ENCODE measurements around the gene NCF2.
A peak's percentile ranks its signal among the peaks of the same experiment; 100 is the strongest.

The NCF2 gene

DNA sequence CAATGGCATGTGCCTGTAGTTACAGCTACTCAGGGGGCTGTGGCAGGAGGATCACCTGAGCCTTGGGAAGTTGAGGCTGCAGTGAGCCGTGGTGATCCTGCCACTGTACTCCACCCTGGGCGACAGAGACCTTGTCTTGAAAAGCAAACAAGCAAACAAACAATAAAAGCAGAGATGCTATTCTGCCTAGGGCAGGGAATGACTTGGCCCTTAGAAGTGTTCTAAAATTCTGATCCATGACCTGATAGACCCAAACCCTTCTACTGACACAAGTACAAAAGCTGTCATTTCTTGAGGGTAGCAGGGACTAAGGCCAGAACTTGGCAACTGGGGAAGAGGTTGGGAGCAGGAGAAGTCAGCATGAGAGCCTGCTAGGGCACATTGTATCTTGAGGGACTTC is 15.6 kb upstream of the NCF2 start:
- no peaks in the 10 kb centered on the region for H3K4me1 ChIP-seq (ENCODE audit: control insufficient read depth in 1 of 2, insufficient read depth in 2 of 2, low read length in 2 of 2)
- H3K4ac ChIP-seq (ENCODE audit: low read depth, low read length) = no peak overlapping the region
- H3K23ac ChIP-seq (ENCODE audit: low read length) = no peak overlapping the region
- no peak overlapping the region for H3K4me2 ChIP-seq (ENCODE audit: low read length)
- H4K12ac ChIP-seq (ENCODE audit: low read depth, low read length) = no peak overlapping the region
- no peak overlapping the region for H3K4me3 ChIP-seq (ENCODE audit: low read depth, low read length)
- no peaks in the 10 kb centered on the region for H3K27me3 ChIP-seq (ENCODE audit: insufficient read depth, low read length)
- WGBS (ENCODE audit: extremely low coverage, insufficient coverage, insufficient read length) = no CpG with 5 or more reads among the region's 2 CpGs
- no peak overlapping the region for H3K14ac ChIP-seq (ENCODE audit: low read length)
- peak in 1 of 2 donors; percentile 59 for DNase-seq
- H3K36me3 ChIP-seq (ENCODE audit: control insufficient read depth in 1 of 2, insufficient read depth in 2 of 2, low read length in 2 of 2) = no peaks in the 10 kb centered on the region
- no peaks in the 10 kb centered on the region for H3K79me1 ChIP-seq (ENCODE audit: low read length)
- H2BK12ac ChIP-seq (ENCODE audit: low read length) = no peak overlapping the region
- no peaks in the 10 kb centered on the region for H3K9me3 ChIP-seq (ENCODE audit: insufficient read depth, low read depth, low read length)
- H3K18ac ChIP-seq (ENCODE audit: low read length) = no peak overlapping the region
- no peak overlapping the region for H3K27ac ChIP-seq (ENCODE audit: low read depth, low read length)
- no peak overlapping the region for H2BK120ac ChIP-seq (ENCODE audit: insufficient read depth, low read length, poor library complexity)
- no peak overlapping the region for H3K9ac ChIP-seq (ENCODE audit: low read length)
- H4K8ac ChIP-seq (ENCODE audit: low read depth, low read length) = no peak overlapping the region
- no peak overlapping the region for H2AK5ac ChIP-seq (ENCODE audit: low read length)
- no peak overlapping the region for H4K91ac ChIP-seq (ENCODE audit: low read depth, low read length)
- H2BK5ac ChIP-seq (ENCODE audit: low read depth, low read length, poor library complexity) = no peak overlapping the region
- no peak overlapping the region for H2AFZ ChIP-seq (ENCODE audit: insufficient read depth, low read length, poor library complexity)
- H3K79me2 ChIP-seq (ENCODE audit: control insufficient read depth, insufficient read depth, low read length, poor library complexity) = no peaks in the 10 kb centered on the region

DNA sequence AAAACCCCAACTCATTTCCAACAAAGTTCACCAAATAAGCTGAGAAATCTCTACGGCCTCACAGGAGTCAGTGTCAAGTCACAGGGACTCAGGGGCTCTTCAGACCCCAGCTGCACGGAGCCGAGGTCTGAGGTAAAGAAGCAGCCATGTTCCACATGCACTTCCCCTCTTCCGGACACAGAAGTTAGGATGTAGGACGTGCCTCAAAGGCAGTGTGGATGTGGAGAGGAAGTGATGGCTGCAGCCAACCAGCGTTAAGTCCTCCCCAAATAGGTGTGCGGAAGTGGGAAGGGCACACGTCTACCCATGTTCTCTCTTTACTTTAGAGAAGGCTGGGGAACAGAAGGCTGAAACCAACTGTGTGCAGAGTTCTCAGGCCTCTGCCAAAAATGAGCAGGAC is 14.6 kb upstream of the NCF2 start:
- Histone ChIP-seq H3K4me2 (ENCODE audit: low read length) (no peak overlapping the region), H4K12ac (ENCODE audit: low read depth, low read length) (no peak overlapping the region), H3K18ac (ENCODE audit: low read length) (no peak overlapping the region), H3K79me2 (ENCODE audit: control insufficient read depth, insufficient read depth, low read length, poor library complexity) (no peaks in the 10 kb centered on the region), H3K9me3 (ENCODE audit: insufficient read depth, low read depth, low read length) (no peaks in the 10 kb centered on the region), H3K14ac (ENCODE audit: low read length) (no peak overlapping the region), H3K9ac (ENCODE audit: low read length) (no peak overlapping the region), H3K4me1 (ENCODE audit: control insufficient read depth in 1 of 2, insufficient read depth in 2 of 2, low read length in 2 of 2) (no peaks in the 10 kb centered on the region), H4K8ac (ENCODE audit: low read depth, low read length) (no peak overlapping the region), H4K91ac (ENCODE audit: low read depth, low read length) (no peak overlapping the region), H2BK12ac (ENCODE audit: low read length) (no peak overlapping the region), H3K36me3 (ENCODE audit: control insufficient read depth in 1 of 2, insufficient read depth in 2 of 2, low read length in 2 of 2) (no peaks in the 10 kb centered on the region), H3K23ac (ENCODE audit: low read length) (no peak overlapping the region), H2BK5ac (ENCODE audit: low read depth, low read length, poor library complexity) (no peak overlapping the region), H3K4ac (ENCODE audit: low read depth, low read length) (no peak overlapping the region), H2AFZ (ENCODE audit: insufficient read depth, low read length, poor library complexity) (no peak overlapping the region), H3K27ac (ENCODE audit: low read depth, low read length) (no peak overlapping the region), H3K4me3 (ENCODE audit: low read depth, low read length) (no peak overlapping the region), H3K79me1 (ENCODE audit: low read length) (no peaks in the 10 kb centered on the region), H2AK5ac (ENCODE audit: low read length) (no peak overlapping the region), H3K27me3 (ENCODE audit: insufficient read depth, low read length) (no peaks in the 10 kb centered on the region), H2BK120ac (ENCODE audit: insufficient read depth, low read length, poor library complexity) (no peak overlapping the region)
- DNase-seq = no peak
- WGBS (ENCODE audit: extremely low coverage, insufficient coverage, insufficient read length) = no CpG with 5 or more reads among the region's 8 CpGs

DNA sequence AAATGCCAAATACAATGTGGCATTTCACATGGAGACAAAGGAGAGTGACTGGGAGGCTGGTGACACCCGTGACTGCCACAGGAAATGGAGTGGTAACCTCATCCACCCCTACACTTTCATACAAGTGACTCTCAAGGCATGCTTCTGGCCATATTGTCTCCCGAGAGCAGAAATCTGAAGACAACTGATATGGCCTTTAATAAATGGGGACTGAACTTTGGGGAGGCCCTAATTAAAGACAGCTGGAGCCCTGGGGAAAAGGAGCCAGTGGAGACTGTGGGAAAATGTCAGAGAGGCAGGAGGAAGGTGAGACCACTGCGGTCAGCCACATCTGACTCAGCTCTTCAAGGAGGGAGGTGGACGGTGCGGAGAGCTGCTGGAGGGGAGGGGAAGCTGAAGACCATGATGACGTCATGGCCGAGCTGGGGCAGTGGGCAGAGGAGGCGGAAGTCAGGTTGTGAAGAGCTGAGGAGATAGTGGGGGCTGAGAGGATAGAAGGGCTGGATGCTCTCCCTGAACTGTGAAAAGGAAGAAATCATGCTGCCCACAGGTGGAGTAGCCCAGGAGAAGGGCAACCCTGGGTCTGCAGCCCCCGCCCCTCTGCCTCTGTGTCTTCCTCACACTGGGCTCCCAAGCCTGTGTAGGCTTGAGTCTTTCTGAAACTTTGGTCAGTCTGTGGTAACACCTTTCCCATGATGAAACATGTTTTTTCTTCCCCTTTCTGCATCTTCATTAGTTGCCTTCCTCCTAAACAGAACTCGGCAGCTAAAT is 14.0 kb upstream of the NCF2 start:
- Histone ChIP-seq H3K9ac (ENCODE audit: low read length) (no peak overlapping the region), H3K4me1 (ENCODE audit: control insufficient read depth in 1 of 2, insufficient read depth in 2 of 2, low read length in 2 of 2) (no peaks in the 10 kb centered on the region), H2BK120ac (ENCODE audit: insufficient read depth, low read length, poor library complexity) (no peak overlapping the region), H2AFZ (ENCODE audit: insufficient read depth, low read length, poor library complexity) (no peak overlapping the region), H3K14ac (ENCODE audit: low read length) (no peak overlapping the region), H3K4me3 (ENCODE audit: low read depth, low read length) (no peak overlapping the region), H4K91ac (ENCODE audit: low read depth, low read length) (no peak overlapping the region), H3K23ac (ENCODE audit: low read length) (no peak overlapping the region), H3K9me3 (ENCODE audit: insufficient read depth, low read depth, low read length) (no peaks in the 10 kb centered on the region), H3K79me1 (ENCODE audit: low read length) (no peaks in the 10 kb centered on the region), H2AK5ac (ENCODE audit: low read length) (no peak overlapping the region), H3K4ac (ENCODE audit: low read depth, low read length) (no peak overlapping the region), H4K12ac (ENCODE audit: low read depth, low read length) (no peak overlapping the region), H3K27ac (ENCODE audit: low read depth, low read length) (no peak overlapping the region), H2BK5ac (ENCODE audit: low read depth, low read length, poor library complexity) (no peak overlapping the region), H3K4me2 (ENCODE audit: low read length) (no peak overlapping the region), H2BK12ac (ENCODE audit: low read length) (no peak overlapping the region), H3K27me3 (ENCODE audit: insufficient read depth, low read length) (no peaks in the 10 kb centered on the region), H3K79me2 (ENCODE audit: control insufficient read depth, insufficient read depth, low read length, poor library complexity) (no peaks in the 10 kb centered on the region), H3K18ac (ENCODE audit: low read length) (no peak overlapping the region), H3K36me3 (ENCODE audit: control insufficient read depth in 1 of 2, insufficient read depth in 2 of 2, low read length in 2 of 2) (no peaks in the 10 kb centered on the region), H4K8ac (ENCODE audit: low read depth, low read length) (no peak overlapping the region)
- WGBS (ENCODE audit: extremely low coverage, insufficient coverage, insufficient read length) = no CpG with 5 or more reads among the region's 10 CpGs
- DNase-seq = no peak

DNA sequence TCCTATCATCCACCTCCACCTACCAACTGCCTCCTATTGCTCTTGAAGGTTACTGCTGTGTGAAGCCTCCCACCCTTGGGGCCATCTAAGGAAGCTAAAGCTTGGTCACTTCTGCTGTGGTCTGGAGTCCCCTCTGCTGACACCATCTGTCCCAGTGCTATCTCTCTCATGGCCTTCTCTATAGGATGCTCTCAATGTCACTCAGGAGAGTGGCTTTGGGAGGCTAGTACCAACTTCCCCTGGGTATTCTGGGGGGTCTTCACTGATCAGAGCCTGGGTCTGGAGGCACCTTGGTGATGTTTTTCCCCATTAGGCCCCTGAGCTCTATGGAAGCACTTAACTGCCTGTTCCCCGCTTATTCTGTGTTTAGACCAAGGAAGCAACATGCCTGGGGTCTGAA is 12.3 kb upstream of the NCF2 start:
- H4K8ac ChIP-seq (ENCODE audit: low read depth, low read length) = no peak overlapping the region
- H4K12ac ChIP-seq (ENCODE audit: low read depth, low read length) = no peak overlapping the region
- no peak overlapping the region for H3K14ac ChIP-seq (ENCODE audit: low read length)
- no peak overlapping the region for H2BK120ac ChIP-seq (ENCODE audit: insufficient read depth, low read length, poor library complexity)
- no peak overlapping the region for H3K9ac ChIP-seq (ENCODE audit: low read length)
- no peak overlapping the region for H3K4me2 ChIP-seq (ENCODE audit: low read length)
- no CpG with 5 or more reads among the region's 1 CpG for WGBS (ENCODE audit: extremely low coverage, insufficient coverage, insufficient read length)
- no peaks in the 10 kb centered on the region for H3K79me1 ChIP-seq (ENCODE audit: low read length)
- H3K4ac ChIP-seq (ENCODE audit: low read depth, low read length) = no peak overlapping the region
- H2BK5ac ChIP-seq (ENCODE audit: low read depth, low read length, poor library complexity) = no peak overlapping the region
- H3K4me3 ChIP-seq (ENCODE audit: low read depth, low read length) = no peak overlapping the region
- no peak for DNase-seq
- H3K27me3 ChIP-seq (ENCODE audit: insufficient read depth, low read length) = no peaks in the 10 kb centered on the region
- peaks cover 0 to 3% of the 10 kb centered on the region in 2 experiments for H3K4me1 ChIP-seq (ENCODE audit: control insufficient read depth in 1 of 2, insufficient read depth in 2 of 2, low read length in 2 of 2)
- no peaks in the 10 kb centered on the region for H3K9me3 ChIP-seq (ENCODE audit: insufficient read depth, low read depth, low read length)
- H3K23ac ChIP-seq (ENCODE audit: low read length) = no peak overlapping the region
- H2AFZ ChIP-seq (ENCODE audit: insufficient read depth, low read length, poor library complexity) = no peak overlapping the region
- H3K36me3 ChIP-seq (ENCODE audit: control insufficient read depth in 1 of 2, insufficient read depth in 2 of 2, low read length in 2 of 2) = no peaks in the 10 kb centered on the region
- no peak overlapping the region for H3K27ac ChIP-seq (ENCODE audit: low read depth, low read length)
- H2AK5ac ChIP-seq (ENCODE audit: low read length) = no peak overlapping the region
- no peak overlapping the region for H3K18ac ChIP-seq (ENCODE audit: low read length)
- no peak overlapping the region for H4K91ac ChIP-seq (ENCODE audit: low read depth, low read length)
- H3K79me2 ChIP-seq (ENCODE audit: control insufficient read depth, insufficient read depth, low read length, poor library complexity) = no peaks in the 10 kb centered on the region
- H2BK12ac ChIP-seq (ENCODE audit: low read length) = no peak overlapping the region

All from trophoblast cell (in vitro differentiated cells and primary cell).